Mesendoderm (in vitro differentiated cells): ENCODE measurements around the gene LPIN3.

ENCODE experiments used
- DNase-seq: peaks from one replicate; pipeline ENCODE4 v3.0.0; 2013
- H2AK5ac ChIP-seq: 2 replicates; pipeline ENCODE4 v1.6.1; 2013; ENCODE audit warnings: low read length, inconsistent platforms
- H2BK120ac ChIP-seq: 2 replicates; pipeline ENCODE4 v1.6.1; 2013; ENCODE audit warnings: low read depth, mild to moderate bottlenecking, low read length, moderate library complexity, mixed read lengths
- H2BK15ac ChIP-seq: replicated peaks from 2 replicates; pipeline ENCODE4 v1.6.1; 2013; ENCODE audit warnings: low read depth, mild to moderate bottlenecking, moderate library complexity
- H2BK5ac ChIP-seq: 2 replicates; pipeline ENCODE4 v1.6.1; 2013; ENCODE audit warnings: low read length, inconsistent platforms
- H3K18ac ChIP-seq: 2 replicates; pipeline ENCODE4 v1.6.1; 2013; ENCODE audit warnings: mild to moderate bottlenecking, low read length, mixed read lengths
- H3K23ac ChIP-seq: one replicate; pipeline ENCODE4 v1.6.1; 2013; ENCODE audit warnings: low read length
- H3K27ac ChIP-seq: 2 replicates; pipeline ENCODE4 v1.5.1; 2013; ENCODE audit warnings: low read depth, mild to moderate bottlenecking, inconsistent platforms, low read length, moderate library complexity
- H3K27me3 ChIP-seq: 2 replicates; pipeline ENCODE4 v1.6.1; 2013; ENCODE audit warnings: low read length, control low read depth, mild to moderate bottlenecking, inconsistent platforms; ENCODE audit not compliant: insufficient read depth, poor library complexity
- H3K36me3 ChIP-seq: 2 replicates; pipeline ENCODE4 v1.6.1; 2013; ENCODE audit warnings: low read length, inconsistent platforms; ENCODE audit not compliant: control insufficient read depth, insufficient read depth
- H3K4ac ChIP-seq: one replicate; pipeline ENCODE4 v1.6.1; 2013; ENCODE audit warnings: low read depth, mild to moderate bottlenecking, low read length, moderate library complexity
- H3K4me1 ChIP-seq: 2 replicates; pipeline ENCODE4 v1.6.1; 2013; ENCODE audit warnings: low read depth, low read length, inconsistent platforms; ENCODE audit not compliant: control insufficient read depth
- H3K4me2 ChIP-seq: 2 replicates; pipeline ENCODE4 v1.6.1; 2013; ENCODE audit warnings: low read length
- H3K4me3 ChIP-seq: 2 replicates; pipeline ENCODE4 v1.5.1; 2013; ENCODE audit warnings: mild to moderate bottlenecking, low read length
- H3K56ac ChIP-seq: one replicate; pipeline ENCODE4 v1.6.1; 2013; ENCODE audit warnings: low read length
- H3K79me1 ChIP-seq: 2 replicates; pipeline ENCODE4 v1.6.1; 2013; ENCODE audit warnings: low read length, inconsistent platforms
- H3K79me2 ChIP-seq: 2 replicates; pipeline ENCODE4 v1.6.1; 2013; ENCODE audit warnings: mild to moderate bottlenecking, low read length; ENCODE audit not compliant: control insufficient read depth, insufficient read depth
- H3K9ac ChIP-seq: 2 replicates; pipeline ENCODE4 v1.6.1; 2013; ENCODE audit warnings: low read length, inconsistent platforms
- H4K5ac ChIP-seq: one replicate; pipeline ENCODE4 v1.6.1; 2013; ENCODE audit warnings: low read length
- H4K8ac ChIP-seq: one replicate; pipeline ENCODE4 v1.6.1; 2013; ENCODE audit warnings: low read depth, mild to moderate bottlenecking, control low read depth, low read length, moderate library complexity
- WGBS: extraction: QIAGEN DNeasy Blood & Tissue Kit; methylation state at CpG from one replicate; pipeline ENCODE4 v1.1.7; 2013; ENCODE audit warnings: low lambda C conversion rate, missing lambda C conversion rate; ENCODE audit not compliant: insufficient coverage; ENCODE audit errors: extremely low coverage; 5-methylcytosine and 5-hydroxymethylcytosine counted together

Gene LPIN3

GRCh38 chr20:41327178-41327577 is 13.4 kb upstream of the LPIN3 start:
- no peak overlapping the region for H3K4me3 ChIP-seq
- no peak overlapping the region for H2BK15ac ChIP-seq
- H2AK5ac ChIP-seq, result no peak overlapping the region
- no peaks in the 10 kb centered on the region for H3K4me1 ChIP-seq
- H3K56ac ChIP-seq, result no peak overlapping the region
- no peak overlapping the region for H2BK5ac ChIP-seq
- no peak overlapping the region for H4K5ac ChIP-seq
- no peak overlapping the region for H2BK120ac ChIP-seq
- H4K8ac ChIP-seq, result no peak overlapping the region
- H3K79me2 ChIP-seq, result no peaks in the 10 kb centered on the region
- no peak for DNase-seq
- WGBS, result no CpG with 5 or more reads among the region's 5 CpGs
- no peaks in the 10 kb centered on the region for H3K36me3 ChIP-seq
- H3K23ac ChIP-seq, result no peak overlapping the region
- no peaks in the 10 kb centered on the region for H3K79me1 ChIP-seq
- no peak overlapping the region for H3K9ac ChIP-seq
- no peaks in the 10 kb centered on the region for H3K27me3 ChIP-seq
- H3K4me2 ChIP-seq, result no peak overlapping the region
- no peak overlapping the region for H3K27ac ChIP-seq
- H3K18ac ChIP-seq, result no peak overlapping the region
- H3K4ac ChIP-seq, result no peak overlapping the region

GRCh38 chr20:41329435-41330342 is 10.9 kb upstream of the LPIN3 start:
- DNase-seq, result peak; percentile 80
- Histone ChIP-seq H3K79me1 (no peaks in the 10 kb centered on the region), H3K9ac (no peak overlapping the region), H3K18ac (no peak overlapping the region), H3K4ac (no peak overlapping the region), H3K23ac (no peak overlapping the region), H3K56ac (no peak overlapping the region), H3K79me2 (no peaks in the 10 kb centered on the region), H3K27me3 (no peaks in the 10 kb centered on the region), H3K4me3 (no peak overlapping the region), H2BK120ac (no peak overlapping the region), H3K4me2 (no peak overlapping the region), H2BK15ac (no peak overlapping the region), H3K27ac (no peak overlapping the region), H3K4me1 (no peaks in the 10 kb centered on the region), H4K5ac (no peak overlapping the region), H2AK5ac (no peak overlapping the region), H3K36me3 (no peaks in the 10 kb centered on the region), H2BK5ac (no peak overlapping the region), H4K8ac (no peak overlapping the region)
- no CpG with 5 or more reads among the region's 14 CpGs for WGBS

DNA sequence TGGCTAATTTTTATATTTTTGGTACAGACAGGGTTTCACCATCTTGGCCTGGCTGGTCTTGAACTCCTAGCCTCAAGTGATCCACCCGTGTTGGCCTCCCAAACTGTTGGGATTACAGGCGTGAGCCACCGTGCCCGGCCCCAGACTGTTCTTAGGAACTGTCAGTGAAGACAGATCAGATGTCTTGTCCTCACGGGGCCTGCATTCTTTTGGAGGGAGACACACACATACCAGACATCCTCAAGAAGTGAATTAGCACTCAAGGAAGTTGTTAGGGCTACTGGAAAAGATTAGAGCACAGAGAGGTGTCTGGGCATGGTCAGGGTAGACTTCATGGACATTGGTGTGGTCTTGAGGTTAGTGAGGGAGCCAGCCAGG is 10.3 kb upstream of the LPIN3 start:
- no peak overlapping the region for H3K23ac ChIP-seq
- no peak overlapping the region for H2BK120ac ChIP-seq
- H2BK15ac ChIP-seq, result no peak overlapping the region
- peak; percentile 73 for DNase-seq
- no peak overlapping the region for H3K4me3 ChIP-seq
- no peak overlapping the region for H2AK5ac ChIP-seq
- WGBS, result no CpG with 5 or more reads among the region's 5 CpGs
- H3K27me3 ChIP-seq, result no peaks in the 10 kb centered on the region
- no peak overlapping the region for H3K18ac ChIP-seq
- no peak overlapping the region for H3K4me2 ChIP-seq
- no peaks in the 10 kb centered on the region for H3K36me3 ChIP-seq
- no peak overlapping the region for H3K4ac ChIP-seq
- no peaks in the 10 kb centered on the region for H3K79me1 ChIP-seq
- H4K8ac ChIP-seq, result no peak overlapping the region
- no peak overlapping the region for H3K9ac ChIP-seq
- H3K4me1 ChIP-seq, result no peaks in the 10 kb centered on the region
- H2BK5ac ChIP-seq, result no peak overlapping the region
- no peak overlapping the region for H3K27ac ChIP-seq
- no peak overlapping the region for H4K5ac ChIP-seq
- no peaks in the 10 kb centered on the region for H3K79me2 ChIP-seq
- no peak overlapping the region for H3K56ac ChIP-seq

DNA sequence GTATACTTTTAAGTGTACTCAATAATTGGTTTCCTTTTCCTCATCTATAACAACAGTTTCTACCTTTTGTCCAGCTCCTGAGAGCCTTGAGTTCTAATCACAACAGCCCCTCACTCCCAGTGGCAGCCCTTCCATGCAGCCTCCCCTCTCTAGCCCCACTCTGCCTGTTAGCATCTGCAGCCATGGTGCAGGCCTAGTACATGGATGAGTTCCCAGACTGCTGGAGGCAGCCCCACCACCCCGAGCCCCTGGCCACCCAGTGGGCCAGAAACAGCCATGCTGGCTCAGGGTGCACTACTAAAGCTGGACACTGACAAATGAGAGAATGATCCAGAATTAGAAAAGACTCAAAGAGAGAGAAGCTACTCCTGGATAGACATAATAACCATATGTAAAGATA is 9.7 kb upstream of the LPIN3 start:
- no CpG with 5 or more reads among the region's 1 CpG for WGBS
- Histone ChIP-seq H3K4me2 (no peak overlapping the region), H3K23ac (no peak overlapping the region), H2BK15ac (no peak overlapping the region), H3K27me3 (no peaks in the 10 kb centered on the region), H4K5ac (no peak overlapping the region), H3K18ac (no peak overlapping the region), H3K36me3 (no peaks in the 10 kb centered on the region), H3K4me3 (no peak overlapping the region), H3K27ac (no peak overlapping the region), H2BK120ac (no peak overlapping the region), H2AK5ac (no peak overlapping the region), H2BK5ac (no peak overlapping the region), H3K56ac (no peak overlapping the region), H3K79me1 (no peaks in the 10 kb centered on the region), H3K9ac (no peak overlapping the region), H3K4ac (no peak overlapping the region), H3K79me2 (no peaks in the 10 kb centered on the region), H4K8ac (no peak overlapping the region), H3K4me1 (no peaks in the 10 kb centered on the region)
- no peak for DNase-seq

- Histone ChIP-seq H4K8ac (no peak overlapping the region), H3K9ac (no peak overlapping the region), H2BK120ac (no peak overlapping the region), H3K79me2 (no peaks in the 10 kb centered on the region), H3K56ac (no peak overlapping the region), H3K23ac (no peak overlapping the region), H3K79me1 (no peaks in the 10 kb centered on the region), H2AK5ac (no peak overlapping the region), H3K27me3 (no peaks in the 10 kb centered on the region), H3K4me1 (no peaks in the 10 kb centered on the region), H3K18ac (no peak overlapping the region), H3K4me2 (no peak overlapping the region), H3K4ac (no peak overlapping the region), H2BK15ac (no peak overlapping the region), H4K5ac (no peak overlapping the region), H3K27ac (no peak overlapping the region), H2BK5ac (no peak overlapping the region), H3K4me3 (no peak overlapping the region), H3K36me3 (no peaks in the 10 kb centered on the region)
- WGBS, result no CpG with 5 or more reads among the region's 4 CpGs
- DNase-seq, result no peak
Measured at GRCh38 chr20:41331731-41332130, 8.9 kb upstream of the LPIN3 start.

- Histone ChIP-seq H3K56ac (no peak overlapping the region), H3K4ac (no peak overlapping the region), H3K23ac (no peak overlapping the region), H3K27me3 (peaks cover 2% of the 10 kb centered on the region), H3K4me3 (no peak overlapping the region), H2BK15ac (no peak overlapping the region), H4K5ac (no peak overlapping the region), H2BK5ac (no peak overlapping the region), H2AK5ac (no peak overlapping the region), H3K79me2 (no peaks in the 10 kb centered on the region), H3K9ac (no peak overlapping the region), H2BK120ac (no peak overlapping the region), H3K4me2 (no peak overlapping the region), H4K8ac (no peak overlapping the region), H3K79me1 (no peaks in the 10 kb centered on the region), H3K18ac (no peak overlapping the region), H3K36me3 (no peaks in the 10 kb centered on the region), H3K27ac (no peak overlapping the region), H3K4me1 (no peaks in the 10 kb centered on the region)
- WGBS, result no CpG with 5 or more reads among the region's 2 CpGs
- no peak for DNase-seq
Measured at GRCh38 chr20:41334036-41334435, 6.6 kb upstream of the LPIN3 start.
